Naive B cell (primary cell): ENCODE results near the gene SNURF. TPM values are rescaled to one million over a fixed set of nuclear protein-coding genes. Genes with fewer than 3 reads are reported as not detected.
A peak's percentile ranks its signal among the peaks of the same experiment; 100 is the strongest.

Source experiments
- ATAC-seq, 2 donors: fragments of 150-1000 bp; cut with Tn5 transposase; 2 replicates each; pipeline ENCODE4 v1.10.0; 2021; ENCODE audit warnings: low read depth in 2 of 2, mild to moderate bottlenecking in 2 of 2, moderate library complexity in 2 of 2
- DNase-seq: peaks from one replicate; pipeline ENCODE4 v3.0.0; 2022
- H3K27ac Mint-ChIP-seq, 6 donors: one replicate each; pipeline ENCODE4 v1.8.0; 2020 to 2022; ENCODE audit warnings: mild to moderate bottlenecking in 6 of 6, mixed read lengths in 6 of 6, moderate library complexity in 5 of 6, inconsistent platforms in 2 of 6
- H3K27me3 Mint-ChIP-seq, 3 donors: one replicate each; pipeline ENCODE4 v1.8.0; 2021 to 2022; ENCODE audit warnings: mixed read lengths in 3 of 3, mild to moderate bottlenecking in 1 of 3
- H3K36me3 Mint-ChIP-seq, 2 donors: one replicate each; pipeline ENCODE4 v1.8.0; 2020 to 2022; ENCODE audit warnings: mixed read lengths in 2 of 2, inconsistent platforms in 1 of 2, mild to moderate bottlenecking in 1 of 2
- H3K4me1 Mint-ChIP-seq, 3 donors: one replicate each; pipeline ENCODE4 v1.8.0; 2020 to 2022; ENCODE audit warnings: mixed read lengths in 3 of 3, inconsistent platforms in 1 of 3, mild to moderate bottlenecking in 1 of 3, moderate library complexity in 1 of 3
- H3K4me3 Mint-ChIP-seq, 8 donors: one replicate each; pipeline ENCODE4 v1.8.0; 2020 to 2022; ENCODE audit warnings: mild to moderate bottlenecking in 8 of 8, mixed read lengths in 8 of 8, moderate library complexity in 8 of 8, inconsistent platforms in 2 of 8
- H3K9me3 Mint-ChIP-seq, 7 donors: one replicate each; pipeline ENCODE4 v1.8.0; 2020 to 2022; ENCODE audit warnings: mixed read lengths in 7 of 7, mild to moderate bottlenecking in 5 of 7, inconsistent platforms in 2 of 7, moderate library complexity in 1 of 7
- polyA plus RNA-seq, 6 donors: library from polyadenylated mRNA; unstranded; fragments of 300-500 nt; fragmentation: Illumina TruSeq; gene quantifications; one replicate each; pipeline ENCODE4 v1.2.3, GENCODE V29; 2021; ENCODE audit warnings: low read depth in 6 of 6

Gene SNURF
- polyA plus RNA-seq, 6 donors from 2014 or later: 17.7 to 45.5 (median 20.5) TPM

DNA sequence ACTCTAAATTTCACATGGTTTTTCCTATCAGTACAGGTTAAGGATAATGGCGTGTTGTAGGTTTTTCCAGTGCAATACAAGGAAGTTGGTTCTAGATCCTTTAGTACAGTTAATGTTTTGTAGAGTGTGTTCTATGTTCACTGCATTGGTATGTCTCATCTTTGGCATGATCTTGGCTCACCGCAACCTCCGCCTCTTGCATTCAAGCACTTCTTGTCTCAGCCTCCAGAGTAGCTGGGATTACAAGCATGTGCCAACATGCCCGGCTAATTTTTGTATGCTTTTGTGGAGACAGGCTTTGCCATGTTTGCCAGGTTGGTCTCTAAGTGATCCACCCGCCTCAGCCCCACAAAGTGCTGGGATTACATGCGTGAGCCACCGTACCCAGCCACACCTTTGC, 30.4 kb downstream of the SNURF start:
- no peak for ATAC-seq
- Mint-ChIP-seq H3K36me3 (peaks cover 49 to 50% of the 10 kb centered on the region in 2 donors), H3K27me3 (no peaks in the 10 kb centered on the region), H3K4me3 (no peak overlapping the region), H3K4me1 (no peaks in the 10 kb centered on the region), H3K9me3 (peaks cover 13 to 60% (median 45%) of the 10 kb centered on the region in 7 donors), H3K27ac (no peak overlapping the region)
- DNase-seq: no peak

GRCh38 chr15:24986653-24987052, 31.9 kb downstream of the SNURF start:
- Mint-ChIP-seq H3K27me3 (no peaks in the 10 kb centered on the region), H3K4me3 (no peak overlapping the region), H3K4me1 (no peaks in the 10 kb centered on the region), H3K9me3 (peaks cover 13 to 65% (median 46%) of the 10 kb centered on the region in 7 donors), H3K36me3 (peaks cover 46 to 52% of the 10 kb centered on the region in 2 donors), H3K27ac (peak overlapping the region in 1 of 6 donors; percentile 8)
- DNase-seq: no peak
- ATAC-seq: no peak

Other genes with a start within 250 kb of the SNURF start
- gene SNRPN, start within 50 bp of the SNURF start, polyA plus RNA-seq: 100 to 1,000 TPM; 227 to 387 (median 297) TPM